Neural cell (in vitro differentiated cells): ENCODE results near the gene TAF5L. TPM values are rescaled to one million over a fixed set of nuclear protein-coding genes. Genes with fewer than 3 reads are reported as not detected.
"Not testable (repeated sequence)": the region's sequence is repeated elsewhere in the genome, so short reads cannot be mapped to it uniquely, and the experiment has no call there.

Source experiments
- H2AFZ ChIP-seq: fragments of 200-600, 300-800 bp; sonication (generic), shearing (Covaris generic); 2 replicates; pipeline ENCODE4 v1.6.0; 2014; ENCODE audit warnings: low read depth, mild to moderate bottlenecking, antibody characterized with exemption, low read length, moderate library complexity
- H3F3A ChIP-seq: fragments of 200-600 bp; shearing (Covaris generic); 2 replicates; pipeline ENCODE4 v1.6.1; 2016; ENCODE audit warnings: mild to moderate bottlenecking, moderate library complexity, mixed read lengths, antibody characterized with exemption, low read length; ENCODE audit not compliant: insufficient read depth, poor library complexity, severe bottlenecking
- H3K27ac ChIP-seq: fragments of 200-600, 300-800 bp; sonication (generic), shearing (Covaris generic); 2 replicates; pipeline ENCODE4 v1.5.1; 2014; ENCODE audit warnings: mild to moderate bottlenecking, low read length, moderate library complexity
- H3K27me3 ChIP-seq: fragments of 300-800, 200-600 bp; sonication (generic), shearing (Covaris generic); 2 replicates; pipeline ENCODE4 v1.6.0; 2014; ENCODE audit warnings: mild to moderate bottlenecking, low read depth, low read length, moderate library complexity; ENCODE audit not compliant: insufficient read depth
- H3K36me3 ChIP-seq: fragments of 300-800, 200-600 bp; sonication (generic), shearing (Covaris generic); 2 replicates; pipeline ENCODE4 v1.5.1; 2014; ENCODE audit warnings: mild to moderate bottlenecking, antibody characterized with exemption, low read length, moderate library complexity; ENCODE audit not compliant: insufficient read depth
- H3K4me2 ChIP-seq: fragments of 300-800, 200-600 bp; sonication (generic), shearing (Covaris generic); 2 replicates; pipeline ENCODE4 v1.6.0; 2014; ENCODE audit warnings: mild to moderate bottlenecking, low read length
- H3K4me3 ChIP-seq: fragments of 300-800, 200-600 bp; sonication (generic), shearing (Covaris generic); 2 replicates; pipeline ENCODE4 v1.5.1; 2014; ENCODE audit warnings: mild to moderate bottlenecking, low read length, moderate library complexity
- H3K79me2 ChIP-seq: fragments of 200-600 bp; shearing (Covaris generic); replicated peaks from 2 replicates; pipeline ENCODE4 v1.6.0; 2014; ENCODE audit warnings: mild to moderate bottlenecking, low read length, moderate library complexity; ENCODE audit not compliant: insufficient read depth
- H3K9ac ChIP-seq: fragments of 300-800, 200-600 bp; sonication (generic), shearing (Covaris generic); 2 replicates; pipeline ENCODE4 v1.6.1; 2016; ENCODE audit warnings: mild to moderate bottlenecking, low read length, mixed read lengths
- H3K9me2 ChIP-seq: fragments of 200-600 bp; shearing (Covaris generic); 2 replicates; pipeline ENCODE4 v1.6.1; 2016; ENCODE audit warnings: mild to moderate bottlenecking, low read length, mixed read lengths; ENCODE audit not compliant: insufficient read depth
- H3K9me3 ChIP-seq: fragments of 200-600, 300-800 bp; sonication (generic), shearing (Covaris generic); 2 replicates; pipeline ENCODE4 v1.6.1; 2016; ENCODE audit warnings: mild to moderate bottlenecking, mixed run types, low read length, moderate library complexity, mixed read lengths
- H4K20me1 ChIP-seq: fragments of 200-600 bp; shearing (Covaris generic); 2 replicates; pipeline ENCODE4 v1.6.1; 2016; ENCODE audit warnings: mild to moderate bottlenecking, mixed run types; ENCODE audit not compliant: insufficient read depth
- CTCF ChIP-seq: fragments of 450-650 bp; IDR thresholded peaks from 2 replicates; pipeline ENCODE4 v1.5.1; 2014; ENCODE audit warnings: antibody characterized with exemption, mild to moderate bottlenecking, moderate library complexity; ENCODE audit not compliant: poor library complexity, severe bottlenecking
- EP300 ChIP-seq: fragments of 450-650 bp; conservative IDR thresholded peaks from 2 replicates; pipeline ENCODE4 v1.6.1; 2014; ENCODE audit warnings: antibody characterized with exemption, mild to moderate bottlenecking, moderate library complexity; ENCODE audit not compliant: poor library complexity, severe bottlenecking
- EZH2 ChIP-seq: fragments of 200-600, 300-800 bp; shearing (Covaris generic), sonication (generic); IDR thresholded peaks from 2 replicates; pipeline ENCODE4 v1.6.1; 2014; ENCODE audit warnings: antibody characterized with exemption, low read length, borderline replicate concordance, mild to moderate bottlenecking; ENCODE audit not compliant: insufficient read depth, poor library complexity, severe bottlenecking
- MXI1 ChIP-seq: fragments of 450-650 bp; conservative IDR thresholded peaks from 2 replicates; pipeline ENCODE4 v1.6.1; 2014; ENCODE audit warnings: antibody characterized with exemption, mild to moderate bottlenecking; ENCODE audit not compliant: poor library complexity, severe bottlenecking
- POLR2AphosphoS5 ChIP-seq: IDR thresholded peaks from 2 replicates; pipeline ENCODE4 v1.6.1; 2012
- RAD21 ChIP-seq: fragments of 450-650 bp; conservative IDR thresholded peaks from 2 replicates; pipeline ENCODE4 v1.6.1; 2014; ENCODE audit warnings: antibody characterized with exemption, mild to moderate bottlenecking, moderate library complexity
- REST ChIP-seq: IDR thresholded peaks from 2 replicates; pipeline ENCODE4 v1.6.1; 2012; ENCODE audit warnings: borderline replicate concordance
- SMC3 ChIP-seq: fragments of 450-650 bp; conservative IDR thresholded peaks from 2 replicates; pipeline ENCODE4 v1.6.1; 2014; ENCODE audit warnings: antibody characterized with exemption, mild to moderate bottlenecking, moderate library complexity; ENCODE audit not compliant: poor library complexity
- TAF1 ChIP-seq: IDR thresholded peaks from 2 replicates; pipeline ENCODE4 v1.6.1; 2012; ENCODE audit warnings: low read depth
- polyA plus RNA-seq: library from polyadenylated mRNA; depleted of rRNA; stranded (reverse); fragments of >200 nt; gene quantifications from 2 replicates; pipeline ENCODE4 v1.2.3, GENCODE V29; 2014

TAF5L gene
- polyA plus RNA-seq, 1 donor from 2014 or later = 18.5 TPM

GRCh38 chr1:229623838-229624237 is 2.1 kb downstream of the TAF5L start:
- Histone ChIP-seq H4K20me1 (no peaks in the 10 kb centered on the region), H3K27me3 (no peaks in the 10 kb centered on the region), H3K9me2 (no peaks in the 10 kb centered on the region), H3K4me3 (peak overlapping the region; percentile 98), H3K36me3 (no peaks in the 10 kb centered on the region), H3F3A (no peaks in the 10 kb centered on the region), H2AFZ (no peak overlapping the region), H3K79me2 (peaks cover 35% of the 10 kb centered on the region), H3K27ac (no peak overlapping the region), H3K9ac (no peak overlapping the region), H3K9me3 (no peaks in the 10 kb centered on the region), H3K4me2 (no peak overlapping the region)
- TF ChIP-seq TAF1 = no peak
- TF ChIP-seq RAD21 = no peak
- TF ChIP-seq SMC3 = no peak
- no peak for TF ChIP-seq EP300
- no peak for TF ChIP-seq CTCF
- no peak for TF ChIP-seq POLR2AphosphoS5
- TF ChIP-seq REST = no peak
- TF ChIP-seq MXI1 = no peak
- TF ChIP-seq EZH2 = no peak

GRCh38 chr1:229623225-229623624 is 2.7 kb downstream of the TAF5L start:
- Histone ChIP-seq H3K4me2 (no peak overlapping the region), H3K9me3 (no peaks in the 10 kb centered on the region), H2AFZ (no peak overlapping the region), H3K9me2 (no peaks in the 10 kb centered on the region), H3K4me3 (no peak overlapping the region), H3K79me2 (peaks cover 29% of the 10 kb centered on the region), H3K27me3 (no peaks in the 10 kb centered on the region), H3K9ac (no peak overlapping the region), H3K36me3 (no peaks in the 10 kb centered on the region), H4K20me1 (no peaks in the 10 kb centered on the region), H3K27ac (no peak overlapping the region), H3F3A (no peaks in the 10 kb centered on the region)
- TF ChIP-seq SMC3 = no peak
- TF ChIP-seq MXI1 = no peak
- TF ChIP-seq EP300 = no peak
- no peak for TF ChIP-seq RAD21

- not testable (repeated sequence) for H3K27me3 ChIP-seq, H3K4me3 ChIP-seq, H2AFZ ChIP-seq, H3K9me2 ChIP-seq, H3K4me2 ChIP-seq, H4K20me1 ChIP-seq, H3K9ac ChIP-seq, H3F3A ChIP-seq, H3K36me3 ChIP-seq, H3K27ac ChIP-seq, H3K9me3 ChIP-seq
- H3K79me2 ChIP-seq = peaks cover 28% of the 10 kb centered on the region
Observed at GRCh38 chr1:229622641-229623120, 3.2 kb downstream of the TAF5L start.
